Smooth muscle cell (in vitro differentiated cells): ENCODE measurements around the gene ILF3. TPM values are rescaled to one million over a fixed set of nuclear protein-coding genes. Genes with fewer than 3 reads are reported as not detected.

ENCODE experiments used
- DNase-seq: peaks from one replicate; lab custom pipeline; 2025; ENCODE audit not compliant: unreplicated experiment; lab: John Stamatoyannopoulos, UW
- H2AFZ ChIP-seq: fragments of 200-600 bp; sonication (generic); 2 replicates; pipeline ENCODE4 v1.6.0; 2016; ENCODE audit warnings: antibody characterized with exemption, low read depth, mild to moderate bottlenecking
- H3F3A ChIP-seq: fragments of 200-600 bp; sonication (generic); 2 replicates; pipeline ENCODE4 v1.6.0; 2017; ENCODE audit warnings: antibody characterized with exemption, low read depth
- H3K27ac ChIP-seq: fragments of 200-600 bp; sonication (generic); 2 replicates; pipeline ENCODE4 v1.5.1; 2016; ENCODE audit warnings: low read depth, mild to moderate bottlenecking
- H3K27me3 ChIP-seq: fragments of 200-600 bp; sonication (generic); 2 replicates; pipeline ENCODE4 v1.6.1; 2016; ENCODE audit warnings: low read depth, mild to moderate bottlenecking
- H3K36me3 ChIP-seq: fragments of 200-600 bp; sonication (generic); 2 replicates; pipeline ENCODE4 v1.5.1; 2016; ENCODE audit warnings: low read depth
- H3K4me1 ChIP-seq: fragments of 200-600 bp; sonication (generic); 2 replicates; pipeline ENCODE4 v1.5.1; 2016; ENCODE audit warnings: low read depth
- H3K4me2 ChIP-seq: fragments of 200-600 bp; sonication (generic); 2 replicates; pipeline ENCODE4 v1.6.0; 2016; ENCODE audit warnings: mild to moderate bottlenecking
- H3K4me3 ChIP-seq: fragments of 200-600 bp; sonication (generic); 2 replicates; pipeline ENCODE4 v1.5.1; 2016; ENCODE audit warnings: mild to moderate bottlenecking
- H3K79me2 ChIP-seq: fragments of 200-600 bp; sonication (generic); 2 replicates; pipeline ENCODE4 v1.6.0; 2016; ENCODE audit warnings: low read depth, mild to moderate bottlenecking
- H3K9ac ChIP-seq: fragments of 200-600 bp; sonication (generic); 2 replicates; pipeline ENCODE4 v1.6.0; 2016; ENCODE audit warnings: low read depth
- H3K9me3 ChIP-seq: fragments of 200-600 bp; sonication (generic); replicated peaks from 2 replicates; pipeline ENCODE4 v1.5.1; 2016; ENCODE audit warnings: low read depth
- H4K20me1 ChIP-seq: fragments of 200-600 bp; sonication (generic); 2 replicates; pipeline ENCODE4 v1.6.0; 2016; ENCODE audit warnings: low read depth
- CTCF ChIP-seq: fragments of 200-600 bp; sonication (generic); IDR thresholded peaks from 2 replicates; pipeline ENCODE4 v1.5.1; 2017; ENCODE audit warnings: borderline replicate concordance, mild to moderate bottlenecking, antibody characterized with exemption; ENCODE audit not compliant: insufficient read depth, poor library complexity, severe bottlenecking
- WGBS: methylation state at CpG from one replicate; pipeline ENCODE4 v1.1.7; 2016; ENCODE audit warnings: low lambda C conversion rate; 5-methylcytosine and 5-hydroxymethylcytosine counted together
- polyA plus RNA-seq: library from polyadenylated mRNA; unstranded; fragments of >200 nt; fragmentation: Nextera tagmentation; extraction: Ambion mirVana; gene quantifications from 2 replicates; pipeline ENCODE4 v1.2.1, GENCODE V29; 2016
- total RNA-seq: library from RNA; depleted of rRNA; stranded (reverse); fragments of >200 nt; gene quantifications from 2 replicates; pipeline ENCODE4 v1.2.3, GENCODE V29; 2014

Gene ILF3
- total and polyA plus RNA-seq, 2 experiments from 2014 or later, result 78.0 to 108 TPM

GRCh38 chr19:10686193-10686592 lies 32.0 kb downstream of the ILF3 start:
- DNase-seq, result no peak
- Histone ChIP-seq H3K9me3 (no peaks in the 10 kb centered on the region), H3K4me3 (no peak overlapping the region), H3K27ac (no peak overlapping the region), H3K79me2 (no peaks in the 10 kb centered on the region), H3K27me3 (no peaks in the 10 kb centered on the region), H4K20me1 (peaks cover 100% of the 10 kb centered on the region), H3K4me1 (no peaks in the 10 kb centered on the region), H3K36me3 (peaks cover 25% of the 10 kb centered on the region), H3K4me2 (no peak overlapping the region), H2AFZ (no peak overlapping the region), H3F3A (no peaks in the 10 kb centered on the region), H3K9ac (no peak overlapping the region)
- WGBS, result 97% methylated on average over 8 of the region's 10 CpGs
- no peak for TF ChIP-seq CTCF

- Histone ChIP-seq H3K4me2 (no peak overlapping the region), H3K27me3 (no peaks in the 10 kb centered on the region), H3K4me3 (no peak overlapping the region), H3K27ac (no peak overlapping the region), H4K20me1 (peaks cover 100% of the 10 kb centered on the region), H3K9ac (no peak overlapping the region), H3K9me3 (no peaks in the 10 kb centered on the region), H3K36me3 (peaks cover 20% of the 10 kb centered on the region), H2AFZ (no peak overlapping the region), H3K4me1 (no peaks in the 10 kb centered on the region), H3K79me2 (no peaks in the 10 kb centered on the region), H3F3A (no peaks in the 10 kb centered on the region)
- no peak for TF ChIP-seq CTCF
- 96% methylated on average over 26 of the region's 31 CpGs for WGBS
- no peak for DNase-seq
Measured at GRCh38 chr19:10686661-10687517, 32.7 kb downstream of the ILF3 start.

GRCh38 chr19:10687518-10688288 lies 33.6 kb downstream of the ILF3 start:
- 96% methylated on average over 24 of the region's 25 CpGs for WGBS
- Histone ChIP-seq H3K79me2 (no peaks in the 10 kb centered on the region), H3F3A (no peaks in the 10 kb centered on the region), H3K4me3 (no peak overlapping the region), H3K4me1 (no peaks in the 10 kb centered on the region), H3K27ac (no peak overlapping the region), H2AFZ (no peak overlapping the region), H4K20me1 (peaks cover 100% of the 10 kb centered on the region), H3K4me2 (no peak overlapping the region), H3K9ac (no peak overlapping the region), H3K36me3 (peaks cover 20% of the 10 kb centered on the region), H3K27me3 (no peaks in the 10 kb centered on the region), H3K9me3 (no peaks in the 10 kb centered on the region)
- no peak for TF ChIP-seq CTCF
- no peak for DNase-seq
